SK-N-SH treated with all-trans-retinoic acid at 6 μM for 48 hours (cell line): ENCODE measurements around the gene DRAP1.

Source experiments
- RARB ChIP-seq: fragments of 250-450 bp; sonication (Bioruptor Pico); IDR thresholded peaks from 2 replicates; pipeline ENCODE4 v1.8.0; 2021; ENCODE audit warnings: mild to moderate bottlenecking, moderate library complexity
- TF ChIP-seq, protein P1 (sequence below): fragments of 250-450 bp; sonication (Bioruptor Pico); IDR thresholded peaks from 2 replicates; pipeline ENCODE4 v1.8.0; 2020; ENCODE audit warnings: mild to moderate bottlenecking, moderate library complexity, borderline replicate concordance
- TF ChIP-seq, protein P2 (sequence below): fragments of 250-450 bp; sonication (Bioruptor Pico); IDR thresholded peaks from 2 replicates; pipeline ENCODE4 v1.5.0; 2020; ENCODE audit warnings: mild to moderate bottlenecking, moderate library complexity

DNA sequence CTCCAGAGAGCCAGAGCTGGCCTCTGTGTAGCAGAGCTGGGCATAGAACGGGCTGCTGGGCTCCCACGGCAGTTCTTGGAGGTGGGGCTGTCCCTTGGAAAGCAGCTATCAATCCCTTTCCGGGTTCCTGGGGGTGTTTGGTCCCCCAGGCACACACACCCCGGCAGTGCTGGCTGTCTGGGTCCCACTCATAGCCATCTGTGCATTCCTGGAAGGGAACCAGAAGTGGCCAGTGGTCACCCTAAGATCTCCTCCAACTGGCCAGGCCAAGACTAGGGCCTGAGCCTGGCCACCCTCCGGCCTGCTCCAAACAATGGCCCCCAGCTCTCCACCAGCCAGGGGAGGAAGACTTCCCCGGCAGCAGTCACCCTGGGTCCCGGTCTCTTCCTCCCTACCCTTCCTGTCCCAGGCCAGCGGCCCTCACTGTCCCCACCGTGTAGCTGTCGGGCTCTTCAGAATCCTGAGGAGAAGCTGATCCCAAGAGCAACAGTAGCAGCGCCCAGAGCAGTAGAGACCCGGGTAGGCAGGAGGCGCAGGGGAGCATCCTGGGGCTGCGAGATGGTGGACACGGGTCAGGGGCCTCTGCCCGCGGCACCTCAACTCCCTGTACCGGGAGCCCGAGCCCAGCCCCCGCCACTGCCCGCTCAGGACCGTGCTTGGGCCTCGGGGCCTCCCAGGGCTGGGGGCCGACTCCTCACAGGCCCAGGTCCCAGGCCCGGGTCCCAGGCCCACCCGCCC, 47.2 kb upstream of the DRAP1 start:
- TF ChIP-seq RARB (CRISPR knock-in tag): no peak
- TF ChIP-seq, protein P1, sequence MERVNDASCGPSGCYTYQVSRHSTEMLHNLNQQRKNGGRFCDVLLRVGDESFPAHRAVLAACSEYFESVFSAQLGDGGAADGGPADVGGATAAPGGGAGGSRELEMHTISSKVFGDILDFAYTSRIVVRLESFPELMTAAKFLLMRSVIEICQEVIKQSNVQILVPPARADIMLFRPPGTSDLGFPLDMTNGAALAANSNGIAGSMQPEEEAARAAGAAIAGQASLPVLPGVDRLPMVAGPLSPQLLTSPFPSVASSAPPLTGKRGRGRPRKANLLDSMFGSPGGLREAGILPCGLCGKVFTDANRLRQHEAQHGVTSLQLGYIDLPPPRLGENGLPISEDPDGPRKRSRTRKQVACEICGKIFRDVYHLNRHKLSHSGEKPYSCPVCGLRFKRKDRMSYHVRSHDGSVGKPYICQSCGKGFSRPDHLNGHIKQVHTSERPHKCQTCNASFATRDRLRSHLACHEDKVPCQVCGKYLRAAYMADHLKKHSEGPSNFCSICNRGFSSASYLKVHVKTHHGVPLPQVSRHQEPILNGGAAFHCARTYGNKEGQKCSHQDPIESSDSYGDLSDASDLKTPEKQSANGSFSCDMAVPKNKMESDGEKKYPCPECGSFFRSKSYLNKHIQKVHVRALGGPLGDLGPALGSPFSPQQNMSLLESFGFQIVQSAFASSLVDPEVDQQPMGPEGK (CRISPR knock-in tag): no peak
- TF ChIP-seq, protein P2, sequence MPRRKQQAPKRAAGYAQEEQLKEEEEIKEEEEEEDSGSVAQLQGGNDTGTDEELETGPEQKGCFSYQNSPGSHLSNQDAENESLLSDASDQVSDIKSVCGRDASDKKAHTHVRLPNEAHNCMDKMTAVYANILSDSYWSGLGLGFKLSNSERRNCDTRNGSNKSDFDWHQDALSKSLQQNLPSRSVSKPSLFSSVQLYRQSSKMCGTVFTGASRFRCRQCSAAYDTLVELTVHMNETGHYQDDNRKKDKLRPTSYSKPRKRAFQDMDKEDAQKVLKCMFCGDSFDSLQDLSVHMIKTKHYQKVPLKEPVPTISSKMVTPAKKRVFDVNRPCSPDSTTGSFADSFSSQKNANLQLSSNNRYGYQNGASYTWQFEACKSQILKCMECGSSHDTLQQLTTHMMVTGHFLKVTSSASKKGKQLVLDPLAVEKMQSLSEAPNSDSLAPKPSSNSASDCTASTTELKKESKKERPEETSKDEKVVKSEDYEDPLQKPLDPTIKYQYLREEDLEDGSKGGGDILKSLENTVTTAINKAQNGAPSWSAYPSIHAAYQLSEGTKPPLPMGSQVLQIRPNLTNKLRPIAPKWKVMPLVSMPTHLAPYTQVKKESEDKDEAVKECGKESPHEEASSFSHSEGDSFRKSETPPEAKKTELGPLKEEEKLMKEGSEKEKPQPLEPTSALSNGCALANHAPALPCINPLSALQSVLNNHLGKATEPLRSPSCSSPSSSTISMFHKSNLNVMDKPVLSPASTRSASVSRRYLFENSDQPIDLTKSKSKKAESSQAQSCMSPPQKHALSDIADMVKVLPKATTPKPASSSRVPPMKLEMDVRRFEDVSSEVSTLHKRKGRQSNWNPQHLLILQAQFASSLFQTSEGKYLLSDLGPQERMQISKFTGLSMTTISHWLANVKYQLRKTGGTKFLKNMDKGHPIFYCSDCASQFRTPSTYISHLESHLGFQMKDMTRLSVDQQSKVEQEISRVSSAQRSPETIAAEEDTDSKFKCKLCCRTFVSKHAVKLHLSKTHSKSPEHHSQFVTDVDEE (CRISPR knock-in tag): 0 out of 2 replicates have a peak, but pooled peaks have one; percentile 24
